HG02870 (cell line): Measurements from ENCODE around the gene PPARD.

Experiments used
- ATAC-seq: cut with Tn5 transposase; IDR thresholded peaks from one replicate; pipeline ENCODE4 v1.9.1; 2021; ENCODE audit warnings: mild to moderate bottlenecking, moderate library complexity; ENCODE audit not compliant: unreplicated experiment

PPARD gene

DNA sequence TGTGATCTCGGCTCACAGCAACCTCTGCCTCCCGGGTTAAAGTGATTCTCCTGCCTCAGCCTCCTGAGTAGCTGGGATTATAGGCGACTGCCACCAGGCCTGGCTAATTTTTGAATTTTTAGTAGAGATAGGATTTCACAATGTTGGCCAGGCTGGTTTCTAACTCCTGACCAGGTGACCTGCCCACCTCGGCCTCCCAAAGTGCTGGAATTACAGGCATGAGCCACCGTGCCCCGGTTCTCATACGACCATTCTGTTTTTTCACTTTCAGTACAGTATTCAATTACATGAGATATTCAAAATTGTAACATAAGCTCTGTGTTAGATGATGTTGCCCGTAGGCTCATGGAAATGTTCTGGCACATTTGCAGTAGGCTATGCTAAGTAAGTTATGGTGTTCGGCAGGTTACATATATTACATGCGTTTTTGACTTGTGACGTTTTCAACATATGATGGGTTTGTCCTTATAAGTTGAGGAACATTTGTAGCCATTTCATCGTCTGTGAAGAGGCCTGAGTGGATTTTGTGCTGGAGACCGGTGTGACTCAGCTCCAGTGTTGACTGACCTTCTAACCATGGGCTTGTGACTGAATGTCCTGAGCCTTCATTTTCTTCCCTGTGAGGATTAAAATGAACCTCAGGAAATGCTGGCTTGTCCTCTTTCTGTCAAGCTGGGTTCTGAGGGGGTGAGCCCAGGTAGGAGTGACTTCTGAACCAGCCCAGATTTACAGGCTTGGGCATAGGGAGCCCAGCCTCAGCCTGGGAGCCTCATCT lies 12.2 kb downstream of the PPARD start:
- ATAC-seq = no peak

DNA sequence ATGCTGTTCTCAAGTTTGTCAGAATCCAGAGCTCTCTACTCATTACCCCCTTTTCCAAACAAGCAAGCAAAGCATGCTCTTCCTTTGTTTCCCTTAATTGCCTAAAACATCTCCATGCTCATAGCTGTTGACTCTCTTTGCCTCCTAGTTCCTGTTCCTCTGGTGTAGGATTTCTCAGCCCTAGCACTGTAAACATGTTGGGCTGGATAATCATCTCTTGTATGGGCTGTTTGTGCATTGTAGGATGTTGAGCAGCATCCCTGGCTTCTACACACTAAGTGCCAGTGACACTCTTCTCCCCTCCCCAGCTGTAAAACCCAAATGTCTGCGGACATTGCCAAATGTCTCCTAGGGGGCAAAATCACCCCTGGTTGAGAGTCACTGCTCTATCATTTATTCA lies 14.0 kb downstream of the PPARD start:
- ATAC-seq = no peak

DNA sequence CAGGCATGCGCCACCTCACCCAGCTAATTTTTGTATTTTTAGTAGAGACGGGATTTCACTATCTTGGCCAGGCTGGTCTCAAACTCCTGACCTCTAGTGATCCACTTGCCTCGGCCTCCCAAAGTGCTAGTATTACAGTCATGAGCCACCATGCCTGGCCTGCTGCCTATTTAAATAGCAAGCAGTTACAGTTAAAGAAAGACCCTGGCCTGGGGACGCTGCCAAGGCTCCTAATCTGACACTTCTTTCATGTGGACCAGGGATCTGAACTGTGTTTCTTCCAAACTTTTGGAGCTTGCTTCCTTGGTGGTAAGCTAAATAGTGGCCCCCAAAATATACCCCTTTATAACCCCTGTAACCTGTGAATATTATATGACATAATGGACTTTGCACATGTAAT lies 15.3 kb downstream of the PPARD start:
- ATAC-seq = no peak

DNA sequence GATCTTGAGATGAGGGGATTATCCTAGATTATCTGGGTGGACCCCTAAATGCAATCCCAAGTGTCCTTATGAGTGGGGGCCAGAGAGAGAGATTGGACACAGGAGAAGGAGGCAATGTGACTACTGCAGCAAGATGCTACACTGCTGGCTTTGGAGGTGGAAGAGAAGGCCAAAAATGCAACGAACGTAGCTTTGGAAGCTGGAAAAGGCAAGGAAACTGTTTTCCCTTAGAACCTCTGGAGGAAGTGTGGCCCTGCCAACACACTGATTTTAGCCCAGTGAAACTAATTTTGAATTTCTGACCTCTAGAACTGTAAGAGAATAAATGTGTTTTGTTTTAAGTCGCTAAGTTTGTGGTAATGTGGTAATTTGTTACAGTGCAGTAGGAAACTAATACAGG lies 15.7 kb downstream of the PPARD start:
- ATAC-seq = no peak

DNA sequence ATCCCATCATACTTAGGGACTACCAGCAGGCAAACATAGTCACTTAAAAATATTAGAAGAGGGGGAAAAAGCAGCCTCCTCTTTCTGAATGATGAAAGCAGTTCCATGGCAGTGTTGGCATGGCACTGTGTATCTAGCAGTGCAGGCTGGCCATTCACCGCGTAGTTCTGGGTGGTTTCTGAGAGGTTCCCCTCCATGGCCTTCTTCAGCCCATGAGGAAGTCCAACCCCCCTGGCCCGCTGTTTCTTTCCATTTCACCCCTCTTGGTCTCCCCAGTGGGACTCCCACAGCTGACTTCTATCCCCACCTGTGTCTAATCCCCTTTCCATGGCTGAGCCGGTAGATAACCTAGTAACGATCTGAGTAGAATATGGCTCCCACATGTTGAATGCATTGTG lies 17.0 kb downstream of the PPARD start:
- no peak for ATAC-seq

DNA sequence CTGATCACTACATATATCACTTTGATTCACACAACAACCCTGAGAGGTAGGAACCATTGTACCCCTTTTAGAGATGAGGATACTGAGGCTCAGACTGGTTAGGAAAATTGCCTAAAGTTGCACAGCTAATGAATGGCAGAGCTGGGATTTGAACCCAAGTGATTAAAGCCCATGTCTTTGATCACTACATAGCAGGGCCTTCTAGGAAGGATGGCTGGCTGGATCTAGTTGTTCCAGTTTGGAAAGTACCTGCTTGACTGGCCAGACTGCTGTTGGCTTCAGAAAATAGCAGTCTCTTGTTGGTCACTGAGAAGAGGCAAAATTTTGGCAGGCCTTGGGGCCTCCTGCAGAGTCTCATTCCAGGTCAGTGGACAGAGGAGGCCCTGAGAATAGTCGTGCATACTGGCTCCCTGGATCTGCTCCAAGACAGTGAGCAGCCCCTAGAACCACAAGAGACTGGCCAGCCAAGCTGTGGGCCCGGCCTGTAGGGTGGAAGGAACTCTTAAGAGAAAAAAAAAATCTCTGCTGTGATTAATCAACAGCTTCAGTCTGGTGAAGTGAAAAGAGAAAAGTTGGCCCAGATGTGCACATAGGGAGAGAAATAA lies 17.5 kb downstream of the PPARD start:
- ATAC-seq = no peak

DNA sequence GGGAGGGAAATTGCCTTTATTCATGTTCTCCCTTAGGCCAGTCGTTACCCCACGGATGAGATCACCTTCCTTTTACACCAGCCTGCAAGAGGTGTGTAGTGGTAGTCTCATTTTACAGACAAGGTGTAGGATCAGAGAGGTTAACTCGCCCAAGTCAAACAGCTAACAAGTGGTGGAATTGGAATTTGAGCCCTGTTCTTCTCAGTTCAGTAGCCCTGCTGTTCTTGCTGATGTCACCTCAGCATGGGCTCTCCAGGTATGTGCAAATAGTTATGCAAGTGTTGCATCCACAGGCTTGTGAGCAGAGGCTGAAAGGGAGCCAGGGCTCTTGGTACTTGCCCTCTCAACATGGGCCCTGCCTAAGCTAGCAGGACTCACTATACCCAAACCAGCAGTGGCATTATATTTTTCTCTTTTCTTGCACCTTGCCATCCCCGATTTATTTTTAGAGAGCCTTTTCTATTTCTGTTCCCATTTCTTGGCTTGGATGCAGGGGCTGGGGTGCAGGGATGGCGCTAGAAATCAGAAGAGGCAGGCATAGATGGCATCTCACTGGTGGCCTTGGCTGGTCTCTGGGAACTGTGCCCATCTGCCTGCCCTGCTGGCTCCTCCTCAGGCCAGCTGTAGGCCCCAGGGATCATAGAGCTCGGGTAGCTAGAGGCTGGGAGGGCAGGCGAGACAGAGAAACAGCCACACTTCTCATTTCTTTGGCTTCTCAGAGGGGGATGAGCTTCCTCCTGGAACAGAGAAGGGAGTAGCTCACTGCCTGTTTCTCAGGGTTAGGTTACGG lies 18.2 kb downstream of the PPARD start:
- no peak for ATAC-seq

DNA sequence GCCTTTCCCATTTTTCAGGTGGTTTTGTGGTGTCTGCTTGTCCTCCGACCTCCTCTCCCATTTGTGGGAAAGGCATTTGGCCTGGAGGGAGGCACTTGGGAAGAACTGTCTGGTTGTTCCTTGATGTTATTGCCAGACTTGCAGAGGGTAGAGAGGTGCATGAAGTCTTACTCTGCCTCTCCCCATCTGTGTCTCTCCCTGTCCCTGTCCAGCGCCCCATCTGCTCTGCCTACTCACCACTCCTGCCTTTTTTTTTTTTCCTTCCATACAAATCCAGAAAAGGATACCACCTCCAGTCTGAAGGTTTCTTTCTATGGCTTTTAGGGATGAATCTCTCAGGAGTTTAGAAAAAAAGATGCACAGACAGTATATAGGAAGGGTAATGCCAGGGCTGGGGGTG lies 19.8 kb downstream of the PPARD start:
- no peak for ATAC-seq

DNA sequence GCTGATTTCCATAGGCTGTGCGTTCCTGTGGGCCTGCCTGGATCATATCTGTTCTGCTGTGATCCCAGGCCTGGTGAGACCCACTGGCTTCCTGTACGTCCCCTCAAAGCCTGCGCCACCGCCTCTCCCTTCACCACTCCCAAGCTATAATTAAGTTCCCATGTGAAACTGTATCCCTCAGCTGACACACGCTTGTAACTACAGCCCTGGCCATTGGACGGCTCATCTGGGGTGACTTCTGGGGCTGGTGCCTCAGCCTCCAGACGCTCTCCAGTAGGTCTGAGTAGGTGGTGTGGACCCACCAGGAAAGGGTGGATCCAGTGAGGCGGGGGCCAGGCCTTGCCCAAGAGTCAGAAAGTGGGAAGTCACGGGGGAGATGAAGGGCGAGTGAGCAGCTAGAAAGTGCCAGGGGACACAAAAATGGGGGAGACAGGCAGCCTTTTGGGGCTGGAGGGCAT lies 21.0 kb downstream of the PPARD start:
- ATAC-seq = no peak

DNA sequence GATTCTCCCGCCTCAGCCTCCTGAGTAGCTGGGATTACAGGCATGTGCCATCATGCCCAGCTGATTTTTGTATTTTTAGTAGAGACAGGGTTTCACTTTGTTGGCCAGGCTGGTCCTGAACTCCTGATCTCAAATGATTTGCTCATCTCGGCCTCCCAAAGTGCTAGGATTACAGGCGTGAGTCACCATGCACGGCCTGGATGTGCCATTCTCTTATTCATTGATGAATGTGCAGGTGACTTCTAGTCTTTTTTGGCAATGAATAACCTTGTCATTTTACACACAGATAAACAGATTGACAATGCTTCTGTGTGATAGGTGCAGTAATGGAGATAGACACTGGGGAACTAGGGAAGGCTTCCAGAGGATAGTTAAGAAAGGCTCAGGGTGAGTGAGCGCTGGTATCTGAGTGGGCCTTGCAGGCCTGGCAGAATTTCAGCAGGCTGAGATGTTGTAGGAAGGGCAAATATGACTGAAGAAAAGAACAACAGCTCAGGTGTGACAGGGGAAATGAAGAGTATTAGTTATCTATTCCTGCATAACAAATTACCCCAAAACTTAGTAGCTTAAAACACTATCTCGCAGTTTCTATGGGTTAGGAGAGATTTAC lies 23.3 kb downstream of the PPARD start:
- no peak for ATAC-seq

DNA sequence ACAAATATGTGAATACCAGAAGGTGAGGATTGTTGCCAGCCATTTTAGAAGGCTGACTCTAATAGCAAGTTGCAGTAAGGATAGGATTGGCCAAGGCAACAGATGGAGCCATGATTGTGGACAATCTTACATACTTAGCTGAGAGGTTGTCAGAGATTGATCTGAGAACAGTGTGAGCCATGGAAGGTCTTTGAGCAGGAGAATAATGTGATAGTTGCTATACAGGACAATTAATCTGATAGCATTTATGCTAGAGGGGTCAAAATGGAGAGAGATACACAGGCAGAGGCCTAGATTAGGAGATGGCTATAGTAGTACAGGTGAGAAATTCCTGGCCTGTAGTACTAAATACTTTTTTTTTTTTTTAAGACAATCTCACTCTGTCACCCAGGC lies 23.8 kb downstream of the PPARD start:
- ATAC-seq = no peak

DNA sequence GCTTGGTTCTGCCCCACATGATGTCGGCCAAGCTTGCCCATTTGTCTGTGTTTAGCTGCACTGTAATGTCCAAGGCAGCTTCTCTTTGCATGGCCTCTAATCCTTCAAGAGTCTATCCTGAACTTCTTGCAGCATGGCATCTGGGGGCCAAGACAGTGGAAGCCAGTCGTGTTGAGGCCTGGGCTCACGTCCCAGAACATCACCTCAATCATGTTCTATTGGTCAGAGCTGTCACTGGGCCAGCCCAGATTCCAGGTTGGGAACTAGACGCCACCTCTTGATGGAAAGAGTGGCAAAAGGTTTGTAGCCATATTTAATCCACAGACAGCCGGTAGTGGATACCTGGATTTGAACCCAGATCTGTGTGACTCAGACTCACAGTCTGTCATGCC lies 25.3 kb downstream of the PPARD start:
- ATAC-seq = no peak

DNA sequence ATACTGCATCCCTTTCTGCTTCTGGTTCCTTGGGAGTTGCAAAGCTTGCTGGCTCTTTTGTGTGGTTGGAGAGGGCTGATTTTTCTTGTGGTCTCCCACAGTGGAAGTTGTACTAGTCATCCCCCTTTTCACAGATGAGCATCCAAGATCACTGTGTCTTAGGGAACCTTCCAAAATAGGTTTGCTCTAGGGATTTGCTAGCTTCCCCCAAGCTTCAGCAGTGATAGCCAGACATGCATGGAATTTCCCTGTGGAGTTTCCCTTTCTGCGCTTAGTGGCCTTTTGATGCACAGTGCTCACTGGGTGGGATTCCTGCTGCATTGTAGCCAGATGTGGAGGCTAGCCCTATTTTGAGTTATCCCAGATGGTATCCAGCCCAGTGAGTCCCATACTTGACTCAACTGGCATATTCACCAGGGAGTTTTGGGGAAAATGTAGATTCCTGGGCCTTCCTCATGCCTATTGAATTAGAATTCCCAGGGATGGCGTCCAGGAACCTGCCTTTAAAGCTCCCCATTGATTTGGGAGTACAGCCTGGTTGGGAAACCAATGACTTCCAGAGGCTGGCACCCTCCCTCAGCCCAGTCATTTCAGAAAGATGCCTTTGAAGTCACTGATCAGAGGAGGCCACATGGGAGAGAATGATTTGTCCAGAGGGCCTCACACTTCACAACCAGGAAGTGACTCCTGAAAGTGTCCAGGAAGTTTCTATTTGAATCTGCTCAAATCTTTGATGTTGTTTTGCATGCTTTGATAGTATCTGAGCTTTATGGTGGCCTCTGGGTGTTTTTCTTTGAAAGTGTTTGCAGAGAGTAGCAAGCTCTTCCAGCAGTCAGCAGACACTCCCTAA lies 25.9 kb downstream of the PPARD start:
- no peak for ATAC-seq

DNA sequence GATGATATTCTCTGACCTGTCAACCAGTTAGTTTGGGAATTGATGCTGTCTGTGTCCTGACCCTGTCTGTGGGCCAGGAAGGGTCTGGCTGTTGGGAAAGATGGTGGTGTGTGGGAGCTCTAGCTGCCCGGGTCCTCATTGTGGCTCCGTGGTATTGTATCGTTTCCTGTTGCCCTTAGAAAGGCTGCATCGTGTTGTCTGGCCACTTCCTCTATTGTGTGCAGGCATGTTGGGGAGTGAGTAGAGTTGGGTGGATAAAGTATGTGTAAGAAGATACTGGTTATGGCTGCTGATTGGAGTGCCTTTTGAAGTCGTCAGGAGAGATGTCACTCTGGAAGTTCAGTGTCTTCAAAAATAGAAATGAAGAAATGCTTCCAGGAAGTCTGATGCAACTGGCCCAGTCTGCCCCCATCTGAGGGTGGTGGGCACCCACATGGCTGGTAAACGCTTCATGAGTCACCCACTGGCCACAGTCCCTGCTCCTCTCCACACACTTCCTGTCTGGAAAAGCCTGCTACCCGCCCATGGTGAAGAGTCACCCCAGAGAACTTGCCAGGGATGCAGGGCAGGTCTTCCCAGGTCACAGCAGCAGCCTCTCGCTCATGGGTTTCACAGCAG lies 27.9 kb downstream of the PPARD start:
- ATAC-seq = peak; percentile 50

DNA sequence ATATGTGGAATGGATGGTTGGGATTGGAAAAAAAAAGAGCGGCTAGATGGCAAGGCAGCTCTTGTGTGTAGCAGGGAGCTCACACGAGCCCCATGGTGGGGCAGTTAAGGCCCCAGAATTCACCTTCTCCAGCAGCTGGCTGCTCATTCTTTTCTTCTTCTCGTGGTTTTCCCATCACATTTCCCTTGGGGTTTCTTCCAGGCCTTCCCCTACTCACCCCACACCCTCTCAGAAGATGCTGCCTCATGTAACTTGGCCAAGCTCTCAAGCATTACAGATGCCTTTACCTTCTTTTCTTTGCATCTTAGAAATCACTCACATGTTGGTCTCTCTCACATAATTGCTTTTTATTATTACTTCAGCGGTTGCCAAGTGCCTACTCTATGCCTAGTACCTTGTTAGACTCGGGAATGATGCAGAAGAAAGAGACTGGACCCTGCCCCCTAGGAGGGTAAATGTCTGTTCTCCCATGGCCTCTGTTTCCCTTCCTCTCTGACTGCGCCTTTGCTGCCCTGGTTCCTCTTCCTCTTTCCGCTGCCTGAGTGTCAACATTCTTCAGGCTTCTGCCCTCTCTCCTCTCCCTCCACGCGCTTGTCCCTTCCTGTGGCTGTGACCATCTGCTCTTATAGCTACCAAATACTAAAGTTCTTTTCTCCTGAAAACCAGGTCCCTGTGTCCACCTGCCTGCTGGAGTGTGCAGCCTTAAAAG lies 28.6 kb downstream of the PPARD start:
- no peak for ATAC-seq

DNA sequence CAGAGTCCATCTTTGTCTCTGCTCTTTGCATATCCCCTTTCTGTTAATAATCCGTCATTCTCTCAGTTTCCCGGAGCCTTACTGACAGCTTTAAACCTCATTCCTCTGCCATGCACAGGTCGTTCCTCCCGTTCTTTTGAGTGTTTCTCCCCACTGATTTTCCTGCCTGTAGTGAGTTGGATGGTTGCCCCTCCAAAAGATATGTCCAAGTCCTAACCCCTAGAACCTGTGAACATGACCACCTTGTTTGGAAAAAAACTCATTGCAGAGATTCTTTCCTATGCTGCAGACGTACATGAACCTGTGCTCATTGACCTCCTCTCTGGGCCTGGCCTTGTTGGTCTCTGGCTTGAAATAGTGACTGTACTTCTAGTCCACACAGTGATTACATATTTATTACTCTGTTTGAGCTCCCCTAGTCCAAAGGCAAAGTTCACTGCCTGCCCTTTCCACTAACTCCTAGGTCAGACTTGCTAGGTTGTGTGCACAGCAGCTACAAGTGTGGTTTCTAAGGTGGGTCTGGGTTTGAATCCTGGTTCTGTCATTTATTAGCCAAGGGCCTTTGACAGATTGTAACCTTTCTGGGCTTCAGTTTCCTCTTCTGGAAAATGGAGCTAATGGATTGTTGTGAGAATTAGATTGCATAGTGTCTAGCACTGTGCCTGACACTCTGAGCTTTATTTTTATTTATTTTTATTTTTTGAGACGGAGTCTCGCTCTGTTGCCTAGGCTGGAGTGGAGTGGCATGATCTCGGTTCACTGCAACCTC lies 29.3 kb downstream of the PPARD start:
- ATAC-seq = no peak

DNA sequence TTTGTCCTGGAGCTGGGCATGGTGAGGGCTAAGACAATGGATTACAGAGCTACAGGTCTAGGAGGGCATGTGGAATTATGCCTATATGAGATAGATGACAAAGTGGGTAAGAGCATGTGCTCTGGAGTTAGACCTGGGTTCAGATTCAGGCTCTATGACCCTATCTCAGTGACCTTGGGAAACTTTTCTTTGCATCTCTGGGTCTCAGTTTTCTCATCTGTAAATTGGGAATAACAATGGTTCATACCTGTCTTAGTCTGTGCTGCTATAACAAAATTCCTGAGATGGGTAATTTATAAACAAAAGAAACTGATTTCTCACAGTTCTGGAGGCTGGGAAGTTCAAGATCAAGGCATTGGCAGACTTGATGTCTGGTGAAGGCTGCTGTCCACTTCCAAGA lies 30.3 kb downstream of the PPARD start:
- no peak for ATAC-seq

DNA sequence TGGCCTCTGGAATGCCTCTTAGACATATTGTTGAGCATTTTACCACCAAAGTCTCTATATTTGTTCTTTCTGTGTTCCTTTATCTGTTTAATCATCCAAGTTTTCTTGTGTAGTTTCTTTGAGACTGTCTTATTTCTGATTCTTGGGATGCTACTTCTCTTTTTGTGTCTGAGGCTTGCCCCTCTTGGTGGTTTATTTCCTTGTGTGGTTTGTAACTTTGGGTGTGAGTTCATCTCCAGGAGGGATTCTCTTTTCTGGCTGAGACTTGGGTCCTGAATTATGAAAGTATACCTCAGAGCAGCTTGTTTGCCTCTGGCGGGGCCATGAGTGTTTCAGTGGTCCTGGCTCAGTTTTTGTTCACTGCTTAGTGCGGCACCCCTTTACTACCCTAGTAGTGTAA lies 33.9 kb downstream of the PPARD start:
- ATAC-seq = no peak

DNA sequence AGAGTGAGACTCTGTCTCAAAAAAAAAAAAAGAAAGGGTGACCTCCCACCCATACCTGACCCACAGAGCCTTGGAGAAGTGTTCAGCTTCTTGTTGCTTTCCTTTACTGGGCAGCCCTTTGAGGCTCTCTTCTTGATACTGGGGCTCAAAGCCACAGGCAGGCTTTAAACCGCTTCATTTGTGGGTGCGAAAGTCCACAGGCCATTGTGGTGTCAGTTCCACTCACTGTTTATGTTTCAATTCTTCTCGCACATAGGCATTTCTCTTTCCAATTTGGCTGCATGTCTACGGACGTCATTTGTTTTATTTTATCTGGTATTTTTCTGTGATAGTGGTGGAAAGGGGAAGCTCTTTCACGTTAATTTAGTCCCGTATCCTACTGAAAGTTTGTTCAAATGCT lies 34.6 kb downstream of the PPARD start:
- ATAC-seq = no peak
